Measurements from ENCODE around the gene GADL1.

GRCh38 chr3:30711151-30711550 lies 183.3 kb downstream of the GADL1 start:
- TF ChIP-seq MYC (IDR thresholded peaks at IDR 0.05; ENCODE audit: borderline replicate concordance, low read length) (no peak), EHF (CRISPR knock-in tag; IDR thresholded peaks at IDR 0.05) (no peak), E2F6 (IDR thresholded peaks at IDR 0.05; ENCODE audit: borderline replicate concordance, low read depth) (no peak), POLR2A (IDR thresholded peaks at IDR 0.05; ENCODE audit: low read length) (no peak), EP300 (IDR thresholded peaks at IDR 0.05) (no peak), MAFK (IDR thresholded peaks at IDR 0.05; ENCODE audit: partially characterized antibody) (no peak), ZFP36 (IDR thresholded peaks at IDR 0.05; ENCODE audit: borderline replicate concordance, partially characterized antibody) (no peak), RFX5 (IDR thresholded peaks at IDR 0.05) (no peak)

All from A549 (cell line).